ENCODE measurements around the gene ZMYND8.
"Not testable (repeated sequence)": the region's sequence is repeated elsewhere in the genome, so short reads cannot be mapped to it uniquely, and the experiment has no call there.

ZMYND8 gene

GRCh38 chr20:47309394-47309793 is 47.1 kb downstream of the ZMYND8 start:
- DNase-seq (ENCODE audit: low read depth, low spot score), result no peak
- H3K4me3 ChIP-seq (ENCODE audit: low read depth, low read length), result no peak overlapping the region
- no peak for TF ChIP-seq CTCF (IDR thresholded peaks at IDR 0.05; ENCODE audit: low read depth, low read length)
- in situ Hi-C loops (cut with HindIII; ENCODE audit: low sequenced_read_pairs), result no loop called here

- in situ Hi-C loops (cut with HindIII; ENCODE audit: low sequenced_read_pairs); H3K4me3 ChIP-seq (ENCODE audit: low read depth, low read length): not testable (repeated sequence)
Measured at GRCh38 chr20:47307569-47307968, 48.9 kb downstream of the ZMYND8 start.

GRCh38 chr20:47306755-47307370 is 49.6 kb downstream of the ZMYND8 start:
- no peak for DNase-seq (ENCODE audit: low read depth, low spot score)
- H3K4me3 ChIP-seq (ENCODE audit: low read depth, low read length), result no peak overlapping the region
- in situ Hi-C loops (cut with HindIII; ENCODE audit: low sequenced_read_pairs), result no loop called here
- TF ChIP-seq CTCF (IDR thresholded peaks at IDR 0.05; ENCODE audit: low read depth, low read length), result no peak

More at GRCh38 chr20:47307569-47307968, 48.9 kb downstream of the ZMYND8 start:
- DNase-seq (ENCODE audit: low read depth, low spot score), result not testable (repeated sequence)

GRCh38 chr20:47306095-47306494 is 50.4 kb downstream of the ZMYND8 start:
- in situ Hi-C loops (cut with HindIII; ENCODE audit: low sequenced_read_pairs), result no loop called here
- DNase-seq (ENCODE audit: low read depth, low spot score), result no peak
- no peak overlapping the region for H3K4me3 ChIP-seq (ENCODE audit: low read depth, low read length)
- TF ChIP-seq CTCF (IDR thresholded peaks at IDR 0.05; ENCODE audit: low read depth, low read length), result no peak

GRCh38 chr20:47305667-47306066 is 50.8 kb downstream of the ZMYND8 start:
- no peak overlapping the region for H3K4me3 ChIP-seq (ENCODE audit: low read depth, low read length)
- in situ Hi-C loops (cut with HindIII; ENCODE audit: low sequenced_read_pairs), result no loop called here
- no peak for DNase-seq (ENCODE audit: low read depth, low spot score)
- TF ChIP-seq CTCF (IDR thresholded peaks at IDR 0.05; ENCODE audit: low read depth, low read length), result no peak

GRCh38 chr20:47304287-47304686 is 52.2 kb downstream of the ZMYND8 start:
- in situ Hi-C loops (cut with HindIII; ENCODE audit: low sequenced_read_pairs), result no loop called here
- DNase-seq (ENCODE audit: low read depth, low spot score), result peak; percentile 34
- no peak overlapping the region for H3K4me3 ChIP-seq (ENCODE audit: low read depth, low read length)
- no peak for TF ChIP-seq CTCF (IDR thresholded peaks at IDR 0.05; ENCODE audit: low read depth, low read length)

- in situ Hi-C loops (cut with HindIII; ENCODE audit: low sequenced_read_pairs), result no loop called here
- TF ChIP-seq CTCF (IDR thresholded peaks at IDR 0.05; ENCODE audit: low read depth, low read length), result no peak
- H3K4me3 ChIP-seq (ENCODE audit: low read depth, low read length), result no peak overlapping the region
- DNase-seq (ENCODE audit: low read depth, low spot score), result no peak
Measured at GRCh38 chr20:47303736-47304135, 52.8 kb downstream of the ZMYND8 start.

Measured in astrocyte of the spinal cord (primary cell).